ENCODE measurements around the gene PPP3CA. TPM values are rescaled to one million over a fixed set of nuclear protein-coding genes. Genes with fewer than 3 reads are reported as not detected.

Gene PPP3CA
- total RNA-seq, 3 donors from 2014 or later, result 32.4 to 59.6 (median 47.8) TPM

DNA sequence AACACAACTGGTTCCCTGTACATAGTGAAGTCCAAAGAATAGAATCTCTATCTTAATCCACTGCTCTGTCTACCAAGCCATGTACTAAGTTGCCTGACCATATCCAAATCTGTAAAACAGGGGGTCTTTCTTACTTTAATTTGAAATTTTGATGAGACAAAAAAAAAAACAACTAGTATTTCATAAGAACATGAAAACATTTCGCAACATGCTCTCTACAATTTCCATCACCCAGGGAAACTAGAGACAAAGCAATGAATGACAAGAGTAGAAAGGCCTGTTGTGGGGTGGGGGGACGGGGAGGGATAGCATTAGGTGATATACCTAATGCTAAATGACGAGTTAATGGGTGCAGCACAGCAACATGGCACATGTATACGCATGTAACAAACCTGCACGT lies 279.9 kb downstream of the PPP3CA start:
- H3K9me3 ChIP-seq, result no peaks in the 10 kb centered on the region
- TF ChIP-seq, protein P1, sequence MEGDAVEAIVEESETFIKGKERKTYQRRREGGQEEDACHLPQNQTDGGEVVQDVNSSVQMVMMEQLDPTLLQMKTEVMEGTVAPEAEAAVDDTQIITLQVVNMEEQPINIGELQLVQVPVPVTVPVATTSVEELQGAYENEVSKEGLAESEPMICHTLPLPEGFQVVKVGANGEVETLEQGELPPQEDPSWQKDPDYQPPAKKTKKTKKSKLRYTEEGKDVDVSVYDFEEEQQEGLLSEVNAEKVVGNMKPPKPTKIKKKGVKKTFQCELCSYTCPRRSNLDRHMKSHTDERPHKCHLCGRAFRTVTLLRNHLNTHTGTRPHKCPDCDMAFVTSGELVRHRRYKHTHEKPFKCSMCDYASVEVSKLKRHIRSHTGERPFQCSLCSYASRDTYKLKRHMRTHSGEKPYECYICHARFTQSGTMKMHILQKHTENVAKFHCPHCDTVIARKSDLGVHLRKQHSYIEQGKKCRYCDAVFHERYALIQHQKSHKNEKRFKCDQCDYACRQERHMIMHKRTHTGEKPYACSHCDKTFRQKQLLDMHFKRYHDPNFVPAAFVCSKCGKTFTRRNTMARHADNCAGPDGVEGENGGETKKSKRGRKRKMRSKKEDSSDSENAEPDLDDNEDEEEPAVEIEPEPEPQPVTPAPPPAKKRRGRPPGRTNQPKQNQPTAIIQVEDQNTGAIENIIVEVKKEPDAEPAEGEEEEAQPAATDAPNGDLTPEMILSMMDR (IDR thresholded peaks at IDR 0.05), result no peak
- TF ChIP-seq POLR2AphosphoS5 (IDR thresholded peaks at IDR 0.05), result no peak
- TF ChIP-seq POLR2A (IDR thresholded peaks at IDR 0.05), result no peak
- H3K27ac ChIP-seq, result no peak overlapping the region
- intact Hi-C loops (cut with DNase I; ENCODE audit: low total_unique reads), result no loop called here
- no peak for DNase-seq (ENCODE audit: low spot score in 2 of 2)
- no peaks in the 10 kb centered on the region for H3K36me3 ChIP-seq
- H3K27me3 ChIP-seq, result no peaks in the 10 kb centered on the region
- H3K4me1 ChIP-seq, result no peaks in the 10 kb centered on the region
- no peak overlapping the region for H3K4me3 ChIP-seq

DNA sequence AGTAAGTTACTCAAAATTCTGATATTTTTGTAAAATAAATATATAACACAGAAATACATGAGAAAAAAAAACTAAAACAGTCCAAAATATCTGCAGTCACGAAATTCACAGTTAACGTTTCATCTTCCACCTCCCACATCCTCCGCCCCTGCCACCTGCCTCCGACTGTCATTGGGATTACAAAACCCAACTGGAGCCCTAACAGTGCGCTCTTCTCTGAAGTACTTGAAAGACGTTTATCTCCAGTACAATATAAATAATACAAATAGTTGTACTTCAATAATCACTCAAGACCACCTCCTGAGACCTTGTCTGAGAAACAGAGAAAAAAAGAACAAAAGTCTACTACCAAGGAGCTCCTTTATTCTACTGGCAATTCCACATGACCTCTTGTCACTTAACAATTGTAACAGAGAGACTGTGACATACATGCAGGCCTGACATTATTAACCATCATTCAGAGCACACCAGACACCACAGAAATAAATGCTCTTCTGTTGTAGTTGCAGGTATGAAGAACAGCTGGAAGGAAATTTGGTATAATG lies 280.6 kb downstream of the PPP3CA start:
- Histone ChIP-seq H3K27ac (no peak overlapping the region), H3K9me3 (no peaks in the 10 kb centered on the region), H3K4me3 (no peak overlapping the region), H3K36me3 (no peaks in the 10 kb centered on the region), H3K4me1 (no peaks in the 10 kb centered on the region), H3K27me3 (no peaks in the 10 kb centered on the region)
- TF ChIP-seq POLR2A (IDR thresholded peaks at IDR 0.05), result no peak
- no peak for TF ChIP-seq POLR2AphosphoS5 (IDR thresholded peaks at IDR 0.05)
- TF ChIP-seq, protein P1 (IDR thresholded peaks at IDR 0.05), result no peak
- DNase-seq (ENCODE audit: low spot score in 2 of 2), result no peak
- intact Hi-C loops (cut with DNase I; ENCODE audit: low total_unique reads), result no loop called here

DNA sequence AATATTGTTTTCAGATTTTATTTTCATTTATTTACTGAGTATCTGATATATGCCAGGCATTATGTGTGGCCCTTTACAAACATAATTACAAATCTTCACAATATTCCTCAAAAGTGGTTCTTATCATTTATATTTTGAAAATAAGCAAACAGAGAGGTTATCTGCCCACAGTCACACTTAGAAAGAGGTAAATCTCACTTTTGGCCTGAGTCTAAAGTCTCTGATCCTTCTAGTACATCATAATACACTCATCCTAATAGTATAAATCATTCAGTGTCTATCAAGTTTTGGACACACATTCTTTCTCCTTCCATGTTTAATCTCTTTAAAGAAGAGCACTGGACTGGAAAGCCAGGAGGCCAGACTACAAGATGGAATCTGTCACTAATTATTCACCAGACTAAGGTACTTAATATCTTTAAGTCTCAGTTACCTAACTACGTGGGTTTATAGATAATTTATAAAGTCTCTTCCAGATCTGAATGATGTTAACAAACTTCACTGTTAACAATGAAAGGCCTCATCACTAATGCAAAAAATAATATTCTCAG lies 281.3 kb downstream of the PPP3CA start:
- no peaks in the 10 kb centered on the region for H3K4me1 ChIP-seq
- H3K27me3 ChIP-seq, result no peaks in the 10 kb centered on the region
- H3K27ac ChIP-seq, result no peak overlapping the region
- TF ChIP-seq POLR2A (IDR thresholded peaks at IDR 0.05), result no peak
- TF ChIP-seq, protein P1 (IDR thresholded peaks at IDR 0.05), result no peak
- TF ChIP-seq POLR2AphosphoS5 (IDR thresholded peaks at IDR 0.05), result no peak
- DNase-seq (ENCODE audit: low spot score in 2 of 2), result no peak
- intact Hi-C loops (cut with DNase I; ENCODE audit: low total_unique reads), result no loop called here
- H3K4me3 ChIP-seq, result no peak overlapping the region
- peaks cover 3% of the 10 kb centered on the region for H3K36me3 ChIP-seq
- no peaks in the 10 kb centered on the region for H3K9me3 ChIP-seq

DNA sequence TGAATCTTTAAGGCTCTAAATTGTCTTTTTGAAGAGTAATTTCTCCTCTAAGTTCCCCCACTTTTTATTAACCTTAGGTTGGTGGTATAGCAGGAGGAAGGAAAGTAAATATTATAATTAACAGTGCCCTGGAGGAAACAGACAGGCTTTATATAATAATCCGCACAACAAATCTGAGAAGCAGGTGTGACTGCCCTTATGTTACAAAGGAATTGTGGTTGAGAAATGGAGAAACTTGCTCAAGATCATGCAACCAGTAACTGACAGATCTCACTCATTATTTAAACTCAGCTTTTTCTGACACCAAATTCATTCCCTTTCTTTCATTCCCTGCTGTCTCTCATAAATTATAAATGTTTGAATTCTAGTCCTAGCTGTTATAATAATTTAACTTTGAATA lies 282.0 kb downstream of the PPP3CA start:
- intact Hi-C loops (cut with DNase I; ENCODE audit: low total_unique reads), result no loop called here
- TF ChIP-seq, protein P1 (IDR thresholded peaks at IDR 0.05), result no peak
- no peak for TF ChIP-seq POLR2AphosphoS5 (IDR thresholded peaks at IDR 0.05)
- no peak for TF ChIP-seq POLR2A (IDR thresholded peaks at IDR 0.05)
- Histone ChIP-seq H3K4me1 (no peaks in the 10 kb centered on the region), H3K4me3 (no peak overlapping the region), H3K36me3 (peaks cover 3% of the 10 kb centered on the region), H3K9me3 (no peaks in the 10 kb centered on the region), H3K27ac (no peak overlapping the region), H3K27me3 (no peaks in the 10 kb centered on the region)
- no peak for DNase-seq (ENCODE audit: low spot score in 2 of 2)

DNA sequence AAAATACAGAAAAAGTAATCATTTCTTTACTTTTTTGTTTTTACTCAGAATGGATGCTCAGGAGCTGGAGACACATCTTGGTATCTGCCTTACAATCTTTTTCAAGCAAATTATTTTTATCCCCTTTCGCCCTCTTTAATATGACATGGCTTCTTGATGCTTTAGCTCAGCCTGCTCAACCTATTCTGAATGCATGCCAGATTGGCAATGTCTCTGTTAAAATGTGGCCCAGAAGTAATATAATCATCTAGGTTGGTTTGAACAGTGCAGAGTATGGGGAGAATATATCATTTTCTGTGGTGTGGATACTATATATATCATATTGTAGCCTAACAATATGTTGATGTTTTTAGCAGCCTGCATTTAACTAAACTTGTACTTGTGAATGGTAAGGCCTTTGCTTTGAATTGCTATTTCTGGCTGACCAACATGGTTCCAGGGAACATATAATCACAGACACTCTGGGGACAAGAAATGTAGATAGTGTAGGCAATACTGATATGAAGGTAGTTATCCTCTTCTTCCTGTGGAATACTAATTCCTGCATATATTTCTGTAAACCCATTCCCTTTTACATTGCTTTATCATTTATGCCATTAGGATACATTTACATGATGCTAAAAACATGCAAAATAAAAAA lies 282.7 kb downstream of the PPP3CA start:
- no peak for TF ChIP-seq POLR2A (IDR thresholded peaks at IDR 0.05)
- no peak for TF ChIP-seq POLR2AphosphoS5 (IDR thresholded peaks at IDR 0.05)
- no peak for DNase-seq (ENCODE audit: low spot score in 2 of 2)
- H3K4me1 ChIP-seq, result no peaks in the 10 kb centered on the region
- H3K27me3 ChIP-seq, result no peaks in the 10 kb centered on the region
- peaks cover 3% of the 10 kb centered on the region for H3K36me3 ChIP-seq
- no peak overlapping the region for H3K4me3 ChIP-seq
- no peaks in the 10 kb centered on the region for H3K9me3 ChIP-seq
- intact Hi-C loops (cut with DNase I; ENCODE audit: low total_unique reads), result no loop called here
- no peak overlapping the region for H3K27ac ChIP-seq

Measured in breast epithelium (tissue), 4 donors.